SK-N-SH treated with all-trans-retinoic acid at 6 μM for 48 hours (cell line): Measurements from ENCODE around the gene IGSF22.

ENCODE experiments used
- ARNTL ChIP-seq: fragments of 450-650 bp; formaldehyde crosslinking; IDR thresholded peaks from 2 replicates; pipeline ENCODE4 v1.5.0; 2020; ENCODE audit warnings: low read depth, mild to moderate bottlenecking, moderate library complexity, borderline replicate concordance
- CREB5 ChIP-seq: fragments of 250-450 bp; sonication (Bioruptor Pico); IDR thresholded peaks from 2 replicates; pipeline ENCODE4 v1.5.1; 2020; ENCODE audit warnings: low read depth, mild to moderate bottlenecking, moderate library complexity
- GLIS3 ChIP-seq: fragments of 250-450 bp; sonication (Bioruptor Pico); IDR thresholded peaks from 2 replicates; pipeline ENCODE4 v1.5.0; 2020; ENCODE audit warnings: mild to moderate bottlenecking, moderate library complexity
- ZFP30 ChIP-seq: fragments of 450-650 bp; formaldehyde crosslinking; IDR thresholded peaks from 2 replicates; pipeline ENCODE4 v1.5.0; 2022; ENCODE audit warnings: mild to moderate bottlenecking, moderate library complexity

- no peak for TF ChIP-seq ZFP30
- no peak for TF ChIP-seq ARNTL
- TF ChIP-seq CREB5, result no peak
- TF ChIP-seq GLIS3 (CRISPR knock-in tag), result no peak
These were observed 1.7 kb upstream of the IGSF22 start for GRCh38 chr11:18727479-18728236.
